Epithelial cell of proximal tubule (primary cell): ENCODE results near the gene AOPEP. TPM values are rescaled to one million over a fixed set of nuclear protein-coding genes. Genes with fewer than 3 reads are reported as not detected.
"Not testable (repeated sequence)": the region's sequence is repeated elsewhere in the genome, so short reads cannot be mapped to it uniquely, and the experiment has no call there.

Source experiments
- DNase-seq: peaks from one replicate; pipeline ENCODE4 v3.0.0-alpha.2; 2011; ENCODE audit warnings: low read depth
- H3K4me3 ChIP-seq: 2 replicates; pipeline ENCODE4 v1.5.1; 2011; ENCODE audit warnings: low read depth, mild to moderate bottlenecking, low read length
- CTCF ChIP-seq: conservative IDR thresholded peaks from 2 replicates; pipeline ENCODE4 v1.5.1; 2012; ENCODE audit warnings: low read depth, mild to moderate bottlenecking, low read length
- total RNA-seq: library from RNA; depleted of rRNA; stranded (reverse); fragments of >200 nt; gene quantifications from 2 replicates; pipeline ENCODE4 v1.2.3, GENCODE V29; 2015

The AOPEP gene
- total RNA-seq, 1 donor from 2014 or later: 27.0 TPM

- TF ChIP-seq CTCF: no peak
- no peak overlapping the region for H3K4me3 ChIP-seq
- DNase-seq: peak; percentile 87
Measured at GRCh38 chr9:95018099-95018936, 291.8 kb downstream of the AOPEP start.

- H3K4me3 ChIP-seq, DNase-seq: not testable (repeated sequence)
Measured at GRCh38 chr9:95020644-95021043, 294.1 kb downstream of the AOPEP start.

GRCh38 chr9:95021166-95021886 lies 294.8 kb downstream of the AOPEP start:
- H3K4me3 ChIP-seq: no peak overlapping the region
- no peak for TF ChIP-seq CTCF
- no peak for DNase-seq

- DNase-seq: no peak
- TF ChIP-seq CTCF: no peak
- no peak overlapping the region for H3K4me3 ChIP-seq
Measured at GRCh38 chr9:95022657-95023056, 296.2 kb downstream of the AOPEP start.

GRCh38 chr9:95023217-95024003 lies 296.9 kb downstream of the AOPEP start:
- TF ChIP-seq CTCF: no peak
- H3K4me3 ChIP-seq: peak overlapping the region; percentile 0
- DNase-seq: peak; percentile 97

- peak; percentile 18 for TF ChIP-seq CTCF
- DNase-seq: no peak
- H3K4me3 ChIP-seq: no peak overlapping the region
Measured at GRCh38 chr9:95024097-95024671, 297.7 kb downstream of the AOPEP start.
